Astrocyte of the spinal cord (primary cell): Measurements from ENCODE around the gene LPP.

ENCODE experiments used
- DNase-seq: peaks from one replicate; pipeline ENCODE4 v3.0.0; 2011; ENCODE audit warnings: low read depth, low spot score
- H3K4me3 ChIP-seq: 2 replicates; pipeline ENCODE4 v1.5.1; 2011; ENCODE audit warnings: low read depth, mild to moderate bottlenecking, low read length, moderate library complexity
- CTCF ChIP-seq: IDR thresholded peaks from 2 replicates; pipeline ENCODE4 v1.5.1; 2012; ENCODE audit warnings: low read depth, mild to moderate bottlenecking, low read length, inconsistent platforms
- in situ Hi-C: cut with HindIII; loops from 2 replicates; pipeline ENCODE4 v1.10.0; 2017; ENCODE audit warnings: low sequenced_read_pairs

The LPP gene

GRCh38 chr3:188881954-188882641 lies 728.1 kb downstream of the LPP start:
- TF ChIP-seq CTCF: no peak
- no peak overlapping the region for H3K4me3 ChIP-seq
- in situ Hi-C loops: no loop called here
- peak; percentile 88 for DNase-seq

GRCh38 chr3:188884299-188885043 lies 730.5 kb downstream of the LPP start:
- no peak for DNase-seq
- TF ChIP-seq CTCF: no peak
- in situ Hi-C loops: no loop called here

GRCh38 chr3:188888321-188889053 lies 734.5 kb downstream of the LPP start:
- TF ChIP-seq CTCF: no peak
- DNase-seq: no peak
- H3K4me3 ChIP-seq: no peak overlapping the region
- in situ Hi-C loops: no loop called here

More at GRCh38 chr3:188884299-188885043, 730.5 kb downstream of the LPP start:
- H3K4me3 ChIP-seq: no peak overlapping the region

- no peak for TF ChIP-seq CTCF
- no peak for DNase-seq
- H3K4me3 ChIP-seq: no peak overlapping the region
- in situ Hi-C loops: no loop called here
Measured at GRCh38 chr3:188889054-188889491, 735.1 kb downstream of the LPP start.

- TF ChIP-seq CTCF: no peak
- no peak overlapping the region for H3K4me3 ChIP-seq
- peak; percentile 79 for DNase-seq
- in situ Hi-C loops: no loop called here
Measured at GRCh38 chr3:188890572-188891270, 736.8 kb downstream of the LPP start.

GRCh38 chr3:188899881-188900280 lies 745.9 kb downstream of the LPP start:
- no peak for TF ChIP-seq CTCF
- H3K4me3 ChIP-seq: no peak overlapping the region
- in situ Hi-C loops: no loop called here
- DNase-seq: no peak
